Ascending aorta (tissue), 2 donors: ENCODE results near the gene ELK4. TPM values are rescaled to one million over a fixed set of nuclear protein-coding genes. Genes with fewer than 3 reads are reported as not detected.

Experiments used
- DNase-seq, 2 donors: peaks; one replicate each; pipeline ENCODE4 v3.0.0-alpha.2; 2019; ENCODE audit warnings: low spot score in 2 of 2
- H3K27ac ChIP-seq, 2 donors: fragments of 200-600 bp; sonication (generic); one replicate each; pipeline ENCODE4 v1.5.1; 2016 to 2017; ENCODE audit warnings: mild to moderate bottlenecking in 1 of 2
- H3K27me3 ChIP-seq: fragments of 200-600 bp; sonication (generic); one replicate; pipeline ENCODE4 v1.5.1; 2017
- H3K36me3 ChIP-seq, 2 donors: fragments of 200-600 bp; sonication (generic); one replicate each; pipeline ENCODE4 v1.5.1; 2016
- H3K4me1 ChIP-seq, 2 donors: fragments of 200-600 bp; sonication (generic); one replicate each; pipeline ENCODE4 v1.5.1; 2016 to 2017; ENCODE audit warnings: mild to moderate bottlenecking in 1 of 2
- H3K4me3 ChIP-seq, 2 donors: fragments of 200-600 bp; sonication (generic); one replicate each; pipeline ENCODE4 v1.5.1; 2016 to 2017; ENCODE audit warnings: mild to moderate bottlenecking in 1 of 2
- H3K9me3 ChIP-seq, 2 donors: fragments of 200-600 bp; sonication (generic); one replicate each; pipeline ENCODE4 v1.5.1; 2016
- intact Hi-C: fragments of 100-400 bp; cut with DNase I; formaldehyde crosslinking; loops from one replicate; pipeline ENCODE4 v1.15.1; 2023
- total RNA-seq: library from RNA; depleted of rRNA; stranded (reverse); fragments of >200 nt; gene quantifications from one replicate; pipeline ENCODE4 v1.1.0, GENCODE V29; 2016
- TF ChIP-seq, protein P1 (sequence below), 3 experiments: fragments of 200-600 bp in 2 of 3; fragments of 450-650 bp in 1 of 3; sonication (generic) in 2 of 3; IDR thresholded peaks; one replicate each; pipeline ENCODE4 v1.5.1; 2016 to 2019; ENCODE audit warnings: antibody characterized with exemption in 3 of 3, mild to moderate bottlenecking in 1 of 3, moderate library complexity in 1 of 3

Gene ELK4
- total RNA-seq, 1 donor from 2014 or later, result 23.7 TPM

DNA sequence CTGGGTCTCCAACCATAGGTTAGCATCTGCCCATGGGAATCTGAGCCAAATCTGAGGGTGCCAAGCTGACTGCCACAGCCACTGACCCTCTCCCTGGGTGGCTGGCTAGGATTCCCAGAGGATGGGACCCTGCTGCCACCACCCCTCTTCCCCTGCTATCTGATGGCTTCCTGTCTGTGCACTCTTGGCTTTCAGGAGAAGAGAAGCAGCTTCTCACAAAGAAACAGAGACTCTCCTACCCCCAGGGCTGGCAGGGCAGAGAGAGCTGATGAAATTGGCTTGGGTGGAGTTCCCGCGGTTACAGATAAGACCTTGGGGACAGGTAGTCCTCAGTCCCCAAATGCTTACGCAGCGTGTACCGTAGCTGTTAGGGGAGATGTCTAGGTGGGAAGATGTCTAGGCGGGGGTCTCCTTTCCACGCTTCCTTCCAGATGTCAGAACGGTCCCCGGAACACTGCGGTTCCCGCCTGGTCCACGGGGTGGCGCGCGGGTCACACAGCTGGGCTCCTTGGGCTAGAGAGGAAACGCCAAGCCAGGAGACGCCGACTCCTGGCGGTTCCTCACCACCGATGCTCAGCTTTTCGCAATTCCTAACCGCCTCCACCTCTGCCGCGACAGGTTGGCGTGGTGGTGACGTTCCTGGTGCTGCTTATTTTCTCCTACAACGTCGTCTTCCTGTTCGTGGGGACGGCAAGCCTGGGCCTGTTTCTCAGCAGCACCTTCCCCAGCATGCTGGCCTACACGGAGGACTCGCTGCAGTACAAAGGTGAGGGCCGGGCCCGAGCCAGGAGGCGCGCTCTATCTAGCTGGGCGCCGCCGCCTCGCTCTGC lies 40.1 kb downstream of the ELK4 start:
- Histone ChIP-seq H3K4me3 (peak overlapping the region; percentile 40 to 62), H3K4me1 (peaks cover 0 to 9% of the 10 kb centered on the region in 2 donors), H3K9me3 (no peaks in the 10 kb centered on the region), H3K27me3 (no peaks in the 10 kb centered on the region), H3K36me3 (no peaks in the 10 kb centered on the region), H3K27ac (no peak overlapping the region)
- DNase-seq, result peak; percentile 26 to 94
- intact Hi-C loops, result loop anchor here (1.0 to 5.0 kb wide), 4 partner anchors 41 to 120 kb away; partner anchors contain the start of gene ELK4
- TF ChIP-seq, protein P1, sequence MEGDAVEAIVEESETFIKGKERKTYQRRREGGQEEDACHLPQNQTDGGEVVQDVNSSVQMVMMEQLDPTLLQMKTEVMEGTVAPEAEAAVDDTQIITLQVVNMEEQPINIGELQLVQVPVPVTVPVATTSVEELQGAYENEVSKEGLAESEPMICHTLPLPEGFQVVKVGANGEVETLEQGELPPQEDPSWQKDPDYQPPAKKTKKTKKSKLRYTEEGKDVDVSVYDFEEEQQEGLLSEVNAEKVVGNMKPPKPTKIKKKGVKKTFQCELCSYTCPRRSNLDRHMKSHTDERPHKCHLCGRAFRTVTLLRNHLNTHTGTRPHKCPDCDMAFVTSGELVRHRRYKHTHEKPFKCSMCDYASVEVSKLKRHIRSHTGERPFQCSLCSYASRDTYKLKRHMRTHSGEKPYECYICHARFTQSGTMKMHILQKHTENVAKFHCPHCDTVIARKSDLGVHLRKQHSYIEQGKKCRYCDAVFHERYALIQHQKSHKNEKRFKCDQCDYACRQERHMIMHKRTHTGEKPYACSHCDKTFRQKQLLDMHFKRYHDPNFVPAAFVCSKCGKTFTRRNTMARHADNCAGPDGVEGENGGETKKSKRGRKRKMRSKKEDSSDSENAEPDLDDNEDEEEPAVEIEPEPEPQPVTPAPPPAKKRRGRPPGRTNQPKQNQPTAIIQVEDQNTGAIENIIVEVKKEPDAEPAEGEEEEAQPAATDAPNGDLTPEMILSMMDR (IDR thresholded peaks at IDR 0.05), result peak; percentile 99 to 100 (median 99)

DNA sequence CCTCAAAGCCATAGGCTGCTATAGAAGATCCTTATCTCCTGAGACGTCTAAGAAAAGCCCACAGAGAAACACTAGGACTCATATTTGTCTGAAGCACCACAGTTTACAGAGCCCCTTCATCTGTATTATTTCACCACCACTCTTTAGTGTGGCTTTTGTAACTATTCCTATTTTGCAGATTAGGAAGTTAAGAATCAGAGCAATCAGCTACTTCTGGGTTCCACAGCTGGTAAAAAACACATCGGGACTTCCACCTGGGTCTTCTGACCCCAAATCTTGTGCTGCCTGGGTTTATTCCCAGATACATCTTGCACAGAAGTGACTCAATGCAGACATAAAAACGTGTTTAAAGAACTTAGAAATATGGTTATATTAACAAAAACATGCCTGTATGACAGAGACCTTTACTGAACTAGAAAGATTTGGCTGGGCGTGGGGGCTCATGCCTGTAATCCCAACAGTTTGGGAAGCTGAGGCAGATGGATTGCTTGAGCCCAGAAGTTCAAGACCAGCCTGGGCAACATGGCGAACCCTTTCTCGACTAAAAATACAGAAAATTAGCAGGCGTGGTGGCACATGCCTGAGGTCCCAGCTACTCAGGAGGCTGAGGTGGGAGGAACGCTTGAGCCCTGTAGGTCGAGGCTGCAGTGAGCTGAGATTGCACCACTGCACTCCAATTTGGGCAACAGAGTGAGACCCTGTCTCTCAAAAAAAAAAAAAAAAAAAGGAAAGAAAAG lies 40.9 kb downstream of the ELK4 start:
- intact Hi-C loops, result loop anchor here (5.0 kb wide), 1 partner anchor 64 kb away; no protein-coding TSS in a partner anchor
- peak in 1 of 2 donors; percentile 46 for DNase-seq
- no peaks in the 10 kb centered on the region for H3K36me3 ChIP-seq

DNA sequence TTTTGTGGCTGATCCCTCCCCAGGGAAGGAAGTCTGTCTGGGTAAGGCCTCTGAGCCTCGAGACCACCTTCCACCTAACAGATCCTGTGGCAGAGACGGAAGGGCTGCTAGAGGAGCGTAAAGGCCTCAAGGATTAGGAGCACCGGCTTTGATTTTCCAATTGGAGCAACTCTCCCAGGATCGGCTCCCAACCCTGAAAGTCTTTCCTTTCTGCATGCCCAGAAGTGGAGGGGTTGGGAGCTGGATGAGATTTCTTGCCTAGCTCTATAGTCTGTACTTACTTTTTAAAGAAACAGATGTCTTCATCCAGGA lies 41.4 kb downstream of the ELK4 start:
- H3K9me3 ChIP-seq, result no peaks in the 10 kb centered on the region
- no peak overlapping the region for H3K27ac ChIP-seq
- no peak overlapping the region for H3K4me3 ChIP-seq
- intact Hi-C loops, result loop anchor here (5.0 kb wide), 1 partner anchor 63 kb away; no protein-coding TSS in a partner anchor
- H3K27me3 ChIP-seq, result no peaks in the 10 kb centered on the region
- peak in 1 of 2 donors; percentile 31 for DNase-seq
- H3K36me3 ChIP-seq, result no peaks in the 10 kb centered on the region
- TF ChIP-seq, protein P1 (IDR thresholded peaks at IDR 0.05), result no peak
- H3K4me1 ChIP-seq, result peaks cover 0 to 9% of the 10 kb centered on the region in 2 donors

More for the DNA sequence above, 40.9 kb downstream of the ELK4 start:
- Histone ChIP-seq H3K4me3 (no peak overlapping the region), H3K27me3 (no peaks in the 10 kb centered on the region), H3K27ac (no peak overlapping the region), H3K4me1 (peaks cover 0 to 9% of the 10 kb centered on the region in 2 donors), H3K9me3 (no peaks in the 10 kb centered on the region)
- TF ChIP-seq, protein P1 (IDR thresholded peaks at IDR 0.05), result no peak

DNA sequence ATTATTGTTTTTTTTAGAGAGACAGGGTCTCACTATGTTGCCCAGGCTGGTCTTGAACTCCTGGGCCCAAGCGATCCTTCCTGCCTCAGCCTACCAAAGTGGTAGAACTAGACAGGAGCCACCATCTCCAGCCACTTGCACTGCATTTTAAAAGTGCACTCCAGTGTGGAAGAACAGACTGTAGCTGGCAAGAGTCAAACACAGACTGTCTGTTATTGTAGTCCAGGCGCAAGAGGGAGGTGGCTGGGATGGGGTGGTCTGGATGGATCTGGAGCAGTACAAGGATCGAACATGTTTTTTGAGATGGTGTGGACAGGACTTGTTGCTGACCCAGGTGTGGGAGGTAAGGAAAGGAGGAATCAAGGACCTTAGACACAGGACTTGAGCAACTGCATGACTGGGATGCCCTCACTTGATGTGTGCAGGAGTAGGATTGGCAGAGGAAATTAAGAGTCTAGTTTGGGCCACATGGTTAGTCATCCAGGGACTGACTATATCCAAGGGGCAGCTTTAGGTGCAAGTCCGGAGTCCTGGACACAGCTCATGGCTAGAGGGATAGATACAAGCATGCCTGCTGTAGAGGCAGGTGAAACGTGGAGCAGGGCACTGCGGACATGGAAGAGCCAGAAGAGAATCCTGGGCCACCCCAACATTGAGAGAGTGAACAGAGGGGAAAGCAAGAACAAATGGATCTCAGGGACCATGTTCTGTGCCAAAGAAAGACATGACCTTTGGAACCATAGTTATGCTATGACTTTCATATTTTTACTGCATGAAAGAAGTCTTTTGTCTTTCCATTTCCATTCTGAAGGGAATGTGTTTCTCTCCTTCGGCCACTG lies 42.0 kb downstream of the ELK4 start:
- H3K27ac ChIP-seq, result no peak overlapping the region
- H3K36me3 ChIP-seq, result no peaks in the 10 kb centered on the region
- intact Hi-C loops, result loop anchor here (5.0 kb wide), 1 partner anchor 63 kb away; no protein-coding TSS in a partner anchor
- no peak overlapping the region for H3K4me3 ChIP-seq
- H3K9me3 ChIP-seq, result no peaks in the 10 kb centered on the region
- H3K27me3 ChIP-seq, result no peaks in the 10 kb centered on the region
- peak in 1 of 2 donors; percentile 24 for DNase-seq
- TF ChIP-seq, protein P1 (IDR thresholded peaks at IDR 0.05), result no peak
- H3K4me1 ChIP-seq, result peaks cover 0 to 9% of the 10 kb centered on the region in 2 donors

DNA sequence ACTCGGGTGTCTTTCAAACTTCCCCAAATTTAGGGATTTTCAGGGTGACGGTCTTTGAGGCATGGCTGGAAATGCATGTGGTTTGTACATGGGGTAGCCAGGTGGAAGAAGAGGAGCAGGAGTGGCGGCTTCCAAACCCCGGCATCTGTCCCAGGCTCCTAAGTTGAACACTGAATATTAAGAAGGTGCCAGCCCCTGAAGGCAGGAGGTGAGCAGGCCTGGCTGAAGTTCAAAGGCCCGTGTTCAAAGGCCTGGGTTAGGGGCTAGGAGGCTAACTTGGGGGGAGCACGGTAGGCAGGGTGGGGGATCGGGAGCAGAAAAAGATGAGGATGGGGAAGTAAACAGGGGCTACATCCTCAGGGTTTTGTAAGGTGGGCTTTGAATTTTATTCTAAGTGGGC lies 42.8 kb downstream of the ELK4 start:
- Histone ChIP-seq H3K9me3 (no peaks in the 10 kb centered on the region), H3K36me3 (no peaks in the 10 kb centered on the region), H3K4me1 (peaks cover 0 to 9% of the 10 kb centered on the region in 2 donors), H3K27ac (no peak overlapping the region), H3K27me3 (no peaks in the 10 kb centered on the region), H3K4me3 (no peak overlapping the region)
- intact Hi-C loops, result no loop called here
- TF ChIP-seq, protein P1 (IDR thresholded peaks at IDR 0.05), result no peak
- peak in 1 of 2 donors; percentile 54 for DNase-seq
